ENCODE data around the gene MYOD1.

MYOD1 gene

GRCh38 chr11:17734986-17735817, 15.8 kb downstream of the MYOD1 start:
- peak; percentile 92 for DNase-seq (ENCODE audit: low spot score)

- DNase-seq (ENCODE audit: low spot score) = no peak
These were observed 16.6 kb downstream of the MYOD1 start for GRCh38 chr11:17735818-17736578.

- DNase-seq (ENCODE audit: low spot score) = no peak
These were observed 17.2 kb downstream of the MYOD1 start for GRCh38 chr11:17736579-17736893.

GRCh38 chr11:17736930-17737817, 17.8 kb downstream of the MYOD1 start:
- no peak for DNase-seq (ENCODE audit: low spot score)

- no peak for DNase-seq (ENCODE audit: low spot score)
These were observed 19.0 kb downstream of the MYOD1 start for GRCh38 chr11:17738151-17738973.

GRCh38 chr11:17739945-17740338, 20.6 kb downstream of the MYOD1 start:
- no peak for DNase-seq (ENCODE audit: low spot score)

- DNase-seq (ENCODE audit: low spot score) = no peak
These were observed 21.4 kb downstream of the MYOD1 start for GRCh38 chr11:17740649-17741235.

GRCh38 chr11:17741487-17741886, 22.1 kb downstream of the MYOD1 start:
- DNase-seq (ENCODE audit: low spot score) = no peak

- no peak for DNase-seq (ENCODE audit: low spot score)
These were observed 22.6 kb downstream of the MYOD1 start for GRCh38 chr11:17742019-17742418.

- no peak for DNase-seq (ENCODE audit: low spot score)
These were observed 23.8 kb downstream of the MYOD1 start for GRCh38 chr11:17743026-17743807.

- DNase-seq (ENCODE audit: low spot score) = no peak
These were observed 24.4 kb downstream of the MYOD1 start for GRCh38 chr11:17743808-17744119.

GRCh38 chr11:17744151-17744940, 25.0 kb downstream of the MYOD1 start:
- peak; percentile 32 for DNase-seq (ENCODE audit: low spot score)

- DNase-seq (ENCODE audit: low spot score) = no peak
These were observed 25.8 kb downstream of the MYOD1 start for GRCh38 chr11:17745023-17745772.

- no peak for DNase-seq (ENCODE audit: low spot score)
These were observed 26.7 kb downstream of the MYOD1 start for GRCh38 chr11:17746096-17746495.

- DNase-seq (ENCODE audit: low spot score) = no peak
These were observed 28.0 kb downstream of the MYOD1 start for GRCh38 chr11:17747131-17747955.

GRCh38 chr11:17748044-17748443, 28.7 kb downstream of the MYOD1 start:
- no peak for DNase-seq (ENCODE audit: low spot score)

GRCh38 chr11:17748761-17749721, 29.7 kb downstream of the MYOD1 start:
- DNase-seq (ENCODE audit: low spot score) = no peak

All from GM03348 (cell line).